H1 (cell line): Measurements from ENCODE around the gene TP53BP2. TPM values are rescaled to one million over a fixed set of nuclear protein-coding genes. Genes with fewer than 3 reads are reported as not detected.

Source experiments
- CTCF ChIA-PET: fragments of 300-600 bp; sonication (Branson Sonifier 250); formaldehyde crosslinking; loops from one replicate; lab custom pipeline; 2021; ENCODE audit not compliant: partially characterized antibody; lab: Charles Lee
- POLR2A ChIA-PET: fragments of 300-600 bp; sonication (Branson Sonifier 250); formaldehyde crosslinking; loops from one replicate; lab custom pipeline; 2021; ENCODE audit warnings: inconsistent platforms; ENCODE audit not compliant: partially characterized antibody; lab: Charles Lee
- DNase-seq, 2 experiments: peaks; one replicate each; pipeline versions ENCODE4 v3.0.0 to v3.0.0-alpha.2; 2010 to 2022; ENCODE audit warnings: low spot score in 2 of 2, low read depth in 1 of 2, mixed read lengths in 1 of 2
- FAIRE-seq: peaks from 2 replicates; lab custom pipeline; 2011; peaks lifted over from hg19 to GRCh38; lab: Jason Lieb, UNC
- H2AFZ ChIP-seq: 2 replicates; pipeline ENCODE4 v1.8.1; 2012; ENCODE audit warnings: low read length, inconsistent platforms
- H2AK5ac ChIP-seq: 2 replicates; pipeline ENCODE4 v1.6.1; 2013; ENCODE audit warnings: low read depth, low read length
- H2BK120ac ChIP-seq: replicated peaks from 2 replicates; pipeline ENCODE3; 2013; ENCODE audit warnings: low read depth, low read length, inconsistent platforms
- H2BK12ac ChIP-seq: 2 replicates; pipeline ENCODE4 v1.6.1; 2013; ENCODE audit warnings: low read depth, low read length
- H2BK15ac ChIP-seq: 2 replicates; pipeline ENCODE4 v1.6.1; 2013; ENCODE audit warnings: low read length
- H2BK20ac ChIP-seq: 2 replicates; pipeline ENCODE4 v1.6.1; 2013; ENCODE audit warnings: low read length
- H2BK5ac ChIP-seq: 2 replicates; pipeline ENCODE4 v1.6.1; 2013; ENCODE audit warnings: low read depth, low read length
- H3K14ac ChIP-seq: 2 replicates; pipeline ENCODE4 v1.6.1; 2013; ENCODE audit warnings: inconsistent platforms; ENCODE audit not compliant: insufficient read length
- H3K18ac ChIP-seq: 2 replicates; pipeline ENCODE4 v1.6.1; 2013; ENCODE audit warnings: low read length; ENCODE audit errors: extremely low read depth
- H3K23ac ChIP-seq: 2 replicates; pipeline ENCODE4 v1.6.1; 2013; ENCODE audit warnings: inconsistent platforms; ENCODE audit not compliant: insufficient read length
- H3K23me2 ChIP-seq: 2 replicates; pipeline ENCODE4 v1.6.1; 2013; ENCODE audit warnings: low read depth, low read length
- H3K27ac ChIP-seq: 2 replicates; pipeline ENCODE4 v1.6.1; 2011; ENCODE audit warnings: low read depth, low read length, inconsistent platforms
- H3K27me3 ChIP-seq, 4 experiments: replicated peaks in 1 of 4; 1 replicate in 1 of 4; 2 replicates in 3 of 4; pipeline versions ENCODE4 v1.6.1 to v1.8.1; 2011 to 2013; ENCODE audit warnings: low read length in 3 of 4, mild to moderate bottlenecking in 3 of 4, inconsistent platforms in 2 of 4, mixed read lengths in 2 of 4, moderate library complexity in 1 of 4; ENCODE audit not compliant: control insufficient read depth in 3 of 4, insufficient read depth in 3 of 4; ENCODE audit errors: extremely low read depth in 1 of 4
- H3K36me3 ChIP-seq, 4 experiments: 2 replicates each; pipeline versions ENCODE4 v1.6.1 to v1.8.1; 2011 to 2013; ENCODE audit warnings: mild to moderate bottlenecking in 4 of 4, low read length in 3 of 4, moderate library complexity in 2 of 4, control low read depth in 1 of 4, inconsistent platforms in 1 of 4; ENCODE audit not compliant: insufficient read depth in 4 of 4, control insufficient read depth in 2 of 4
- H3K4ac ChIP-seq: replicated peaks from 2 replicates; pipeline ENCODE3; 2013; ENCODE audit warnings: low read length, low read depth, mixed read lengths, inconsistent platforms; ENCODE audit not compliant: insufficient read length
- H3K4me1 ChIP-seq, 4 experiments: replicated peaks in 1 of 4; 1 replicate in 1 of 4; 2 replicates in 3 of 4; pipeline versions ENCODE4 v1.6.1 to v1.8.1; 2011 to 2013; ENCODE audit warnings: low read length in 3 of 4, inconsistent platforms in 2 of 4, mixed read lengths in 1 of 4; ENCODE audit not compliant: insufficient read depth in 4 of 4, control insufficient read depth in 3 of 4
- H3K4me2 ChIP-seq, 2 experiments: 2 replicates each; pipeline versions ENCODE4 v1.6.1 to v1.8.1; 2011 to 2013; ENCODE audit warnings: low read depth in 2 of 2, low read length in 2 of 2, control low read depth in 1 of 2, inconsistent platforms in 1 of 2, mild to moderate bottlenecking in 1 of 2; ENCODE audit not compliant: insufficient read depth in 1 of 2
- H3K4me3 ChIP-seq, 4 experiments: fragments of 200-600, 300-600 bp in 1 of 4; sonication (generic), shearing (Covaris generic), sonication (Bioruptor Twin) in 1 of 4; 2 replicates each; pipeline versions ENCODE4 v1.5.1 to v1.8.1; 2011 to 2016; ENCODE audit warnings: low read length in 4 of 4, low read depth in 3 of 4, control low read depth in 2 of 4, inconsistent platforms in 2 of 4, mild to moderate bottlenecking in 2 of 4, mixed read lengths in 1 of 4, moderate library complexity in 1 of 4; ENCODE audit not compliant: insufficient read depth in 2 of 4; ENCODE audit errors: extremely low read depth in 1 of 4
- H3K56ac ChIP-seq: replicated peaks from 2 replicates; pipeline ENCODE3; 2013; ENCODE audit warnings: low read depth, mild to moderate bottlenecking, mixed read lengths, low read length, inconsistent platforms; ENCODE audit not compliant: insufficient read length
- H3K79me1 ChIP-seq: 2 replicates; pipeline ENCODE4 v1.6.1; 2013; ENCODE audit warnings: low read depth, low read length, control low read depth
- H3K79me2 ChIP-seq, 2 experiments: 2 replicates each; pipeline versions ENCODE4 v1.6.1 to v1.8.1; 2012 to 2013; ENCODE audit warnings: low read length in 2 of 2, mild to moderate bottlenecking in 2 of 2, inconsistent platforms in 1 of 2; ENCODE audit not compliant: insufficient read depth in 2 of 2, control insufficient read depth in 1 of 2
- H3K9ac ChIP-seq, 4 experiments: replicated peaks in 1 of 4; 1 replicate in 1 of 4; 2 replicates in 3 of 4; pipeline versions ENCODE4 v1.6.1 to v1.8.1; 2011 to 2013; ENCODE audit warnings: low read depth in 3 of 4, low read length in 3 of 4, control low read depth in 2 of 4, mild to moderate bottlenecking in 2 of 4, moderate library complexity in 2 of 4, inconsistent platforms in 1 of 4; ENCODE audit errors: extremely low read depth in 1 of 4
- H3K9me3 ChIP-seq, 2 experiments: 2 replicates each; pipeline versions ENCODE4 v1.6.1 to v1.8.1; 2012 to 2013; ENCODE audit warnings: mild to moderate bottlenecking in 2 of 2, moderate library complexity in 2 of 2, control low read depth in 1 of 2, inconsistent platforms in 1 of 2, low read depth in 1 of 2, low read length in 1 of 2, mixed read lengths in 1 of 2; ENCODE audit not compliant: insufficient read depth in 2 of 2
- H4K20me1 ChIP-seq, 2 experiments: replicated peaks in 1 of 2; 2 replicates each; pipeline versions ENCODE3 to v1.8.1; 2011 to 2013; ENCODE audit warnings: inconsistent platforms in 2 of 2, low read length in 2 of 2, mild to moderate bottlenecking in 1 of 2; ENCODE audit not compliant: insufficient read depth in 2 of 2, control insufficient read depth in 1 of 2
- H4K5ac ChIP-seq: 2 replicates; pipeline ENCODE4 v1.6.1; 2013; ENCODE audit warnings: low read length, low read depth, mixed read lengths, inconsistent platforms; ENCODE audit not compliant: insufficient read length
- H4K8ac ChIP-seq: 2 replicates; pipeline ENCODE4 v1.8.0; 2013; ENCODE audit warnings: mild to moderate bottlenecking, moderate library complexity, low read length, inconsistent platforms; ENCODE audit not compliant: insufficient read depth; ENCODE audit errors: extremely low read depth
- H4K91ac ChIP-seq: replicated peaks from 2 replicates; pipeline ENCODE3; 2013; ENCODE audit warnings: low read length, mixed read lengths, inconsistent platforms; ENCODE audit not compliant: insufficient read length
- FOSL1 ChIP-seq: IDR thresholded peaks from 2 replicates; pipeline ENCODE4 v1.6.1; 2011; ENCODE audit warnings: mild to moderate bottlenecking, low read depth, low read length, moderate library complexity; ENCODE audit not compliant: insufficient read depth
- GTF2F1 ChIP-seq: IDR thresholded peaks from 2 replicates; pipeline ENCODE4 v1.6.1; 2012; ENCODE audit warnings: low read depth, low read length, improper control_type of control experiment, borderline replicate concordance
- HDAC6 ChIP-seq: IDR thresholded peaks from one replicate; pipeline ENCODE4 v1.7.1; 2012; ENCODE audit warnings: low read depth, mild to moderate bottlenecking, inconsistent platforms, low read length, moderate library complexity
- KDM5A ChIP-seq: fragments of 200-600 bp; IDR thresholded peaks from 2 replicates; pipeline ENCODE4 v1.7.1; 2012; ENCODE audit warnings: mild to moderate bottlenecking, low read length, inconsistent platforms, mixed read lengths
- MAFK ChIP-seq: IDR thresholded peaks from 2 replicates; pipeline ENCODE4 v1.6.1; 2012; ENCODE audit warnings: low read depth, mild to moderate bottlenecking, improper control_type of control experiment, low read length
- RAD21 ChIP-seq, 2 experiments: IDR thresholded peaks in 1 of 2; conservative IDR thresholded peaks in 1 of 2; 2 replicates each; pipeline ENCODE4 v1.6.1; 2011; ENCODE audit warnings: low read depth in 2 of 2, low read length in 2 of 2, improper control_type of control experiment in 1 of 2, inconsistent platforms in 1 of 2, mild to moderate bottlenecking in 1 of 2, moderate library complexity in 1 of 2
- RFX5 ChIP-seq: IDR thresholded peaks from 2 replicates; pipeline ENCODE4 v1.6.1; 2011; ENCODE audit warnings: low read depth, low read length, improper control_type of control experiment, borderline replicate concordance
- RXRA ChIP-seq: IDR thresholded peaks from 2 replicates; pipeline ENCODE4 v1.6.1; 2011; ENCODE audit warnings: low read depth, mild to moderate bottlenecking, low read length, moderate library complexity; ENCODE audit not compliant: insufficient read depth
- SP2 ChIP-seq: IDR thresholded peaks from 2 replicates; pipeline ENCODE4 v1.6.1; 2012; ENCODE audit warnings: mild to moderate bottlenecking, low read length, inconsistent platforms
- SRF ChIP-seq: IDR thresholded peaks from 2 replicates; pipeline ENCODE4 v1.6.1; 2011; ENCODE audit warnings: mild to moderate bottlenecking, low read depth, low read length, moderate library complexity
- WGBS, 2 experiments: shearing (Covaris generic) in 1 of 2; methylation state at CpG; one replicate each; pipeline versions ENCODE4 v1.1.6 to v1.1.7; 2013 to 2015; ENCODE audit warnings: low lambda C conversion rate in 2 of 2, mixed read lengths in 2 of 2, inconsistent platforms in 1 of 2, low coverage in 1 of 2, missing lambda C conversion rate in 1 of 2; ENCODE audit not compliant: insufficient replicate concordance in 2 of 2, insufficient coverage in 1 of 2, insufficient read length in 1 of 2; ENCODE audit errors: extremely low coverage in 1 of 2, missing lambda C conversion rate in 1 of 2; 5-methylcytosine and 5-hydroxymethylcytosine counted together
- polyA plus RNA-seq, 7 experiments: library from polyadenylated mRNA; depleted of rRNA in 3 of 7; stranded (reverse) in 5 of 7; unstranded in 2 of 7; fragments of >200 nt in 5 of 7; fragments of 200-250 nt in 2 of 7; gene quantifications; 1 replicate in 5 of 7; 2 replicates in 1 of 7; 4 replicates in 1 of 7; pipeline versions ENCODE4 v1.2.1 to v1.2.3, GENCODE V29; 2011 to 2013; ENCODE audit warnings: missing spikeins in 2 of 7, mixed read lengths in 2 of 7
- total RNA-seq: library from RNA; stranded (reverse); fragmentation: NEBNext Ultra II Directional; extraction: Animal tissue kit (Norgen Biotek cat#: 25700); gene quantifications from 2 replicates; pipeline ENCODE4 v1.2.1, GENCODE V29; 2021
- TF ChIP-seq, protein P1 (sequence below): IDR thresholded peaks from 2 replicates; pipeline ENCODE4 v1.6.1; 2011; ENCODE audit warnings: low read length, improper control_type of control experiment

TP53BP2 gene
- total and polyA plus RNA-seq, 2 of the 8 experiments (the other 6 are each of a cell fraction or from before 2014, with no cell fraction given): 18.0 to 38.7 TPM

DNA sequence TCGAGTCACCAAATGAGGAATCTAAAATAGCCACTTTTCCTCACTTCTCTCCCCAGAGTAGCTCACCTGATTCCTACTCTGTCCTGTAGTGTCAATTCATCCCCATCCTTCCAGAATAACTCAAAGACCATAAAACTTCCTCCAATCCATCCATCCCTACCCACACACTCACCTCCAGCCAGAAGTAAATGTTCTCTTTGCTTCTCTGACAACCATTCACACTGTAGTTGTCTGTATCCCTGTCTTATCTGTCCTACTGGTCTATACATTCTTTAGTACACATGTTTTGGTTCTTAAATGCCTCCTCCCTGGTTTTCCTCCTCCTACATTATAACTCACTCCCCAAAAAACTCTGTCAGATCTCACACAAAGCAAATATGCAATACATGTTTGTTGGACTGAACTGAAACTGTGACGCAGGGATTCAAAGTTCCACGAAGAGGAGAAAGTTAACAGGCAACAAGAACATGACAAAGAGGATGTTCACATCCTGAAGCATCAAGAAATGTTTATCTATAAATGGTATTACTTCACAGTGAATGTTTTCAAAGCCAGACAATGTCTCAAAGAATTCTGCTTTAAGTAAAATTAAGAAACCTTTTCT is 11.0 kb downstream of the TP53BP2 start:
- peaks cover 22% of the 10 kb centered on the region for H3K79me1 ChIP-seq
- WGBS, 2 experiments: 87% methylated on average over 3 of the region's 3 CpGs; no CpG with 5 or more reads in 1 of the 2 experiments
- no peak overlapping the region for H2BK20ac ChIP-seq
- POLR2A ChIA-PET: interaction anchor here (1.6 kb wide), 1 partner anchor 11 kb away, joined by 7 read pairs; the partner anchor contains the start of gene TP53BP2
- FAIRE-seq (no peak), DNase-seq (no peak)
- no peaks in the 10 kb centered on the region for H3K36me3 ChIP-seq
- H3K56ac ChIP-seq: no peak overlapping the region
- H3K14ac ChIP-seq: no peak overlapping the region
- H2BK12ac ChIP-seq: no peak overlapping the region
- no peaks in the 10 kb centered on the region for H3K9me3 ChIP-seq
- H4K5ac ChIP-seq: no peak overlapping the region
- H3K18ac ChIP-seq: no peak overlapping the region
- CTCF ChIA-PET: interaction anchor here (0.7 kb wide), 1 partner anchor 312 kb away, joined by 3 read pairs; no protein-coding TSS in a partner anchor
- H3K4me2 ChIP-seq: no peak overlapping the region
- H2AK5ac ChIP-seq: no peak overlapping the region
- H3K79me2 ChIP-seq: peaks cover 23 to 95% of the 10 kb centered on the region in 2 experiments
- H4K91ac ChIP-seq: no peak overlapping the region
- no peak overlapping the region for H3K4ac ChIP-seq
- H2BK15ac ChIP-seq: no peak overlapping the region
- no peaks in the 10 kb centered on the region for H3K27me3 ChIP-seq
- H2AFZ ChIP-seq: no peak overlapping the region
- no peak overlapping the region for H2BK120ac ChIP-seq
- H3K4me1 ChIP-seq: peaks cover 0 to 13% (median 7%) of the 10 kb centered on the region in 4 experiments; a peak in 6 of 7 replicates
- H4K8ac ChIP-seq: no peak overlapping the region
- H3K23ac ChIP-seq: no peak overlapping the region
- H3K27ac ChIP-seq: no peak overlapping the region
- H3K23me2 ChIP-seq: no peaks in the 10 kb centered on the region; the same call in 1 of the 2 replicates
- H3K4me3 ChIP-seq: no peak overlapping the region
- no peak overlapping the region; a peak in 1 of 7 replicates for H3K9ac ChIP-seq
- peaks cover 14 to 31% of the 10 kb centered on the region in 2 experiments for H4K20me1 ChIP-seq
- H2BK5ac ChIP-seq: no peak overlapping the region
- TF ChIP-seq RXRA (no peak), GTF2F1 (no peak), FOSL1 (no peak), SRF (no peak), MAFK (no peak), RAD21 (IDR thresholded peaks at IDR 0.05 in 1 of 2, conservative IDR thresholded peaks at IDR 0.05 in 1 of 2; ENCODE audit: low read depth in 2 of 2, low read length in 2 of 2) (no peak), SP2 (no peak), HDAC6 (no peak), RFX5 (no peak), KDM5A (no peak)
- TF ChIP-seq, protein P1, sequence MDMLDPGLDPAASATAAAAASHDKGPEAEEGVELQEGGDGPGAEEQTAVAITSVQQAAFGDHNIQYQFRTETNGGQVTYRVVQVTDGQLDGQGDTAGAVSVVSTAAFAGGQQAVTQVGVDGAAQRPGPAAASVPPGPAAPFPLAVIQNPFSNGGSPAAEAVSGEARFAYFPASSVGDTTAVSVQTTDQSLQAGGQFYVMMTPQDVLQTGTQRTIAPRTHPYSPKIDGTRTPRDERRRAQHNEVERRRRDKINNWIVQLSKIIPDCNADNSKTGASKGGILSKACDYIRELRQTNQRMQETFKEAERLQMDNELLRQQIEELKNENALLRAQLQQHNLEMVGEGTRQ: no peak
